B cell (primary cell): ENCODE data around the gene USP20. TPM values are rescaled to one million over a fixed set of nuclear protein-coding genes. Genes with fewer than 3 reads are reported as not detected.

ENCODE experiments used
- ATAC-seq: fragments of 200-7000 bp; cut with Tn5 transposase; one replicate; pipeline ENCODE4 v1.10.0; 2021; ENCODE audit warnings: low read depth, mild to moderate bottlenecking, moderate number of reproducible peaks, moderate library complexity
- CTCF ChIA-PET: fragments of 350-600 bp; sonication (Branson Sonifier 250); formaldehyde crosslinking; loops from one replicate; lab custom pipeline; 2021; ENCODE audit warnings: antibody characterized with exemption, inconsistent platforms; lab: Charles Lee
- POLR2A ChIA-PET: fragments of 350-600 bp; sonication (Branson Sonifier 250); formaldehyde crosslinking; loops from one replicate; lab custom pipeline; 2021; ENCODE audit warnings: antibody characterized with exemption; lab: Charles Lee
- DNase-seq: peaks from one replicate; pipeline ENCODE4 v3.0.0; 2013
- H2AFZ ChIP-seq: 2 replicates; pipeline ENCODE4 v1.6.1; 2012; ENCODE audit warnings: mild to moderate bottlenecking, low read depth, low read length; ENCODE audit not compliant: insufficient read depth, poor library complexity, severe bottlenecking
- H3K27ac ChIP-seq, 2 donors: 1 replicate in 1 of 2; 2 replicates in 1 of 2; pipeline ENCODE4 v1.5.1; 2012 to 2013; ENCODE audit warnings: low read length in 2 of 2, mild to moderate bottlenecking in 2 of 2, moderate library complexity in 1 of 2
- H3K27me3 ChIP-seq, 4 experiments: fragments of 200-600 bp in 1 of 4; sonication (generic) in 1 of 4; replicated peaks in 1 of 4; 1 replicate in 2 of 4; 2 replicates in 2 of 4; pipeline versions ENCODE4 v1.6.1 to v1.7.0; 2013 to 2016; ENCODE audit warnings: low read length in 3 of 4, mild to moderate bottlenecking in 2 of 4, mixed read lengths in 1 of 4, moderate library complexity in 1 of 4; ENCODE audit not compliant: insufficient read depth in 4 of 4, control insufficient read depth in 3 of 4; ENCODE audit errors: control extremely low read depth in 1 of 4
- H3K36me3 ChIP-seq, 2 experiments: replicated peaks in 1 of 2; 1 replicate in 1 of 2; 2 replicates in 1 of 2; pipeline versions ENCODE4 v1.6.1 to v1.7.1; 2013; ENCODE audit warnings: low read length in 1 of 2; ENCODE audit not compliant: insufficient read depth in 2 of 2, control insufficient read depth in 1 of 2; ENCODE audit errors: control extremely low read depth in 1 of 2, extremely low read depth in 1 of 2
- H3K4me1 ChIP-seq, 2 donors: fragments of 200-600 bp in 1 of 2; sonication (generic) in 1 of 2; 1 replicate in 1 of 2; 2 replicates in 1 of 2; pipeline versions ENCODE4 v1.5.1 to v1.6.1; 2013 to 2017; ENCODE audit warnings: low read length in 2 of 2; ENCODE audit not compliant: control insufficient read depth in 2 of 2, insufficient read depth in 2 of 2
- H3K4me2 ChIP-seq: replicated peaks from 2 replicates; pipeline ENCODE3; 2012; ENCODE audit warnings: mild to moderate bottlenecking, low read depth, low read length; ENCODE audit not compliant: poor library complexity, severe bottlenecking
- H3K4me3 ChIP-seq, 5 experiments: fragments of 200-600 bp in 1 of 5; sonication (generic) in 1 of 5; 1 replicate in 3 of 5; 2 replicates in 2 of 5; pipeline versions ENCODE4 v1.5.1 to v1.7.0; 2011 to 2016; ENCODE audit warnings: low read length in 4 of 5, mild to moderate bottlenecking in 4 of 5, low read depth in 2 of 5, control low read depth in 1 of 5, moderate library complexity in 1 of 5; ENCODE audit not compliant: insufficient read depth in 1 of 5; ENCODE audit errors: control extremely low read depth in 1 of 5, extremely low read depth in 1 of 5
- H3K79me2 ChIP-seq: fragments of 200-600 bp; sonication (generic); one replicate; pipeline ENCODE4 v1.6.0; 2016; ENCODE audit warnings: low read length; ENCODE audit not compliant: control insufficient read depth, insufficient read depth
- H3K9ac ChIP-seq: fragments of 200-600 bp; sonication (generic); 2 replicates; pipeline ENCODE4 v1.6.1; 2017; ENCODE audit warnings: mild to moderate bottlenecking, low read length, moderate library complexity
- H3K9me3 ChIP-seq, 3 donors: one replicate each; pipeline versions ENCODE4 v1.6.1 to v1.7.1; 2013; ENCODE audit warnings: low read length in 2 of 3; ENCODE audit not compliant: control insufficient read depth in 2 of 3, insufficient read depth in 1 of 3; ENCODE audit errors: control extremely low read depth in 1 of 3
- H4K20me1 ChIP-seq: 2 replicates; pipeline ENCODE4 v1.6.0; 2012; ENCODE audit warnings: mild to moderate bottlenecking, low read length; ENCODE audit not compliant: insufficient read depth, control insufficient read depth, poor library complexity, severe bottlenecking
- H3K27ac Mint-ChIP-seq: one replicate; pipeline ENCODE4 v1.8.0; 2021; ENCODE audit warnings: mixed read lengths
- H3K27me3 Mint-ChIP-seq: one replicate; pipeline ENCODE4 v1.8.0; 2021; ENCODE audit warnings: mixed read lengths
- H3K4me1 Mint-ChIP-seq: one replicate; pipeline ENCODE4 v1.8.0; 2021; ENCODE audit warnings: mixed read lengths
- H3K4me3 Mint-ChIP-seq: one replicate; pipeline ENCODE4 v1.8.0; 2021; ENCODE audit warnings: mixed read lengths
- H3K9me3 Mint-ChIP-seq: one replicate; pipeline ENCODE4 v1.8.0; 2022; ENCODE audit warnings: mixed read lengths; ENCODE audit not compliant: insufficient read depth
- EZH2 ChIP-seq: IDR thresholded peaks from 2 replicates; pipeline ENCODE4 v1.6.1; 2012; ENCODE audit warnings: borderline replicate concordance, low read depth, mild to moderate bottlenecking, moderate library complexity, low read length; ENCODE audit not compliant: insufficient read depth, poor library complexity, severe bottlenecking
- WGBS: methylation state at CpG from one replicate; pipeline ENCODE4 v1.1.5; 2013; ENCODE audit warnings: missing lambda C conversion rate; ENCODE audit not compliant: insufficient coverage; 5-methylcytosine and 5-hydroxymethylcytosine counted together
- intact Hi-C: fragments of 100-400 bp; cut with micrococcal nuclease; formaldehyde crosslinking; loops from one replicate; pipeline ENCODE4 v1.10.0; 2022
- polyA plus RNA-seq: library from polyadenylated mRNA; depleted of rRNA; stranded (reverse); fragments of >200 nt; gene quantifications from 2 replicates; pipeline ENCODE4 v1.2.3, GENCODE V29; 2012
- total RNA-seq, 2 donors: library from RNA; stranded (reverse); fragments of 120-200 nt in 1 of 2; gene quantifications; 1 replicate in 1 of 2; 2 replicates in 1 of 2; pipeline versions ENCODE4 v1.2.3 to v1.2.4, GENCODE V29; 2013 to 2022
- TF ChIP-seq, protein P1 (sequence below): fragments of 200-600 bp; IDR thresholded peaks from one replicate; pipeline ENCODE4 v1.8.0; 2022; ENCODE audit warnings: antibody characterized with exemption, mild to moderate bottlenecking

The USP20 gene
- total and polyA plus RNA-seq, 2 donors (not counting 1 experiment from before 2014, with no cell fraction given), result 49.5 to 72.6 TPM

GRCh38 chr9:129834489-129835127 lies 650 bp upstream of the USP20 start:
- no peaks in the 10 kb centered on the region for H3K9me3 ChIP-seq
- H3K36me3 ChIP-seq, result peaks cover 0 to 32% of the 10 kb centered on the region in 2 experiments
- 2% methylated on average over 32 of the region's 32 CpGs for WGBS
- TF ChIP-seq, protein P1, sequence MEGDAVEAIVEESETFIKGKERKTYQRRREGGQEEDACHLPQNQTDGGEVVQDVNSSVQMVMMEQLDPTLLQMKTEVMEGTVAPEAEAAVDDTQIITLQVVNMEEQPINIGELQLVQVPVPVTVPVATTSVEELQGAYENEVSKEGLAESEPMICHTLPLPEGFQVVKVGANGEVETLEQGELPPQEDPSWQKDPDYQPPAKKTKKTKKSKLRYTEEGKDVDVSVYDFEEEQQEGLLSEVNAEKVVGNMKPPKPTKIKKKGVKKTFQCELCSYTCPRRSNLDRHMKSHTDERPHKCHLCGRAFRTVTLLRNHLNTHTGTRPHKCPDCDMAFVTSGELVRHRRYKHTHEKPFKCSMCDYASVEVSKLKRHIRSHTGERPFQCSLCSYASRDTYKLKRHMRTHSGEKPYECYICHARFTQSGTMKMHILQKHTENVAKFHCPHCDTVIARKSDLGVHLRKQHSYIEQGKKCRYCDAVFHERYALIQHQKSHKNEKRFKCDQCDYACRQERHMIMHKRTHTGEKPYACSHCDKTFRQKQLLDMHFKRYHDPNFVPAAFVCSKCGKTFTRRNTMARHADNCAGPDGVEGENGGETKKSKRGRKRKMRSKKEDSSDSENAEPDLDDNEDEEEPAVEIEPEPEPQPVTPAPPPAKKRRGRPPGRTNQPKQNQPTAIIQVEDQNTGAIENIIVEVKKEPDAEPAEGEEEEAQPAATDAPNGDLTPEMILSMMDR, result no peak
- TF ChIP-seq EZH2, result no peak
- ATAC-seq (no peak), DNase-seq (no peak)
- ChIA-PET POLR2A (interaction anchor here (0.6 to 1.9 kb wide), 5 partner anchors 11 to 51 kb away, joined by 3 to 9 read pairs (median 3); partner anchors contain the start of gene TOR1A), CTCF (interaction anchor here (0.6 to 1.7 kb wide), 5 partner anchors 8 to 182 kb away, joined by 3 to 5 read pairs (median 3); no protein-coding TSS in a partner anchor)
- Mint-ChIP-seq H3K9me3 (no peaks in the 10 kb centered on the region), H3K4me3 (peak overlapping the region; percentile 98), H3K27me3 (no peaks in the 10 kb centered on the region), H3K27ac (peak overlapping the region; percentile 99), H3K4me1 (peaks cover 51% of the 10 kb centered on the region)
- peak overlapping the region; percentile 89 for H3K9ac ChIP-seq
- peak overlapping the region; percentile 75 to 98 (median 85) for H3K4me3 ChIP-seq
- peaks cover 38% of the 10 kb centered on the region for H4K20me1 ChIP-seq
- H3K4me1 ChIP-seq, result peaks cover 22 to 32% of the 10 kb centered on the region in 2 donors
- intact Hi-C loops, result loop anchor here (1.0 to 10.0 kb wide), 9 partner anchors 10 to 1770 kb away; partner anchors contain the start of genes ASB6, FNBP1, NAIF1 and NUP214
- peak overlapping the region; percentile 82 for H2AFZ ChIP-seq
- peak overlapping the region; percentile 85 to 92 for H3K27ac ChIP-seq
- H3K4me2 ChIP-seq, result peak overlapping the region; percentile 84
- no peaks in the 10 kb centered on the region for H3K27me3 ChIP-seq
- H3K79me2 ChIP-seq, result peaks cover 57% of the 10 kb centered on the region

DNA sequence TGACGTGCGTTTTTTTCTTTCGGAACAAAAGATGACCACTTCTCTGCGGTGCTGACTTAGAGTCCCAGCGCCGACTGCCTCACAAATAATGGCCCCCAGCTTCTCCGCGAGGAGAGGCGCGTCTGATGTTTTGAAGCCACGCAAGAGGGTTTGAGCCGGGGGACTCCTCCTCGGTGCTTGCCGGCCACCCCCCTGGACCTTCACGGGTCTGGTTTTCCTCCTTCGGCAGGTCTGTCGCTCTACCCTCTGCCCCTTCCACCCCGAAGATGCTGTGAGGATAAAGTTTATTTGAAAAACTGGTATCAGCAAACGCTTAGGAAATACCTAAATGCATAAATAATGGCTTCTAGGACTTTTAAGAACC lies 584 bp downstream of the USP20 start:
- H3K9me3 Mint-ChIP-seq, result no peaks in the 10 kb centered on the region
- Histone ChIP-seq H3K4me3 (peak overlapping the region; percentile 45 to 89 (median 77)), H3K4me2 (peak overlapping the region; percentile 84), H4K20me1 (peaks cover 45% of the 10 kb centered on the region), H3K79me2 (peaks cover 62% of the 10 kb centered on the region), H3K9ac (peak overlapping the region; percentile 89), H3K9me3 (no peaks in the 10 kb centered on the region), H3K4me1 (peaks cover 22 to 35% of the 10 kb centered on the region in 2 donors), H3K36me3 (peaks cover 0 to 22% of the 10 kb centered on the region in 2 experiments), H2AFZ (peak overlapping the region; percentile 82), H3K27ac (peak overlapping the region; percentile 71 to 92), H3K27me3 (no peaks in the 10 kb centered on the region)
- ChIA-PET CTCF (no interaction called here), POLR2A (interaction anchor here (1.9 kb wide), 1 partner anchor 50 kb away, joined by 9 read pairs; no protein-coding TSS in a partner anchor)
- no peak for DNase-seq
- peaks cover 51% of the 10 kb centered on the region for H3K4me1 Mint-ChIP-seq
- H3K4me3 Mint-ChIP-seq, result peak overlapping the region; percentile 93
- no peaks in the 10 kb centered on the region for H3K27me3 Mint-ChIP-seq
- ATAC-seq, result no peak
- intact Hi-C loops, result loop anchor here (1.0 to 10.0 kb wide), 9 partner anchors 12 to 1771 kb away; partner anchors contain the start of genes ASB6, FNBP1, NAIF1 and NUP214
- TF ChIP-seq EZH2, result no peak
- TF ChIP-seq, protein P1, result no peak
- 1% methylated on average over 13 of the region's 19 CpGs for WGBS
- peak overlapping the region; percentile 90 for H3K27ac Mint-ChIP-seq
